GM12872 (cell line): Measurements from ENCODE around the gene SLC13A3.

Source experiments
- CTCF ChIP-seq: IDR thresholded peaks from 3 replicates; pipeline ENCODE4 v1.5.1; 2011; ENCODE audit warnings: low read depth, mild to moderate bottlenecking, low read length, moderate library complexity; ENCODE audit not compliant: insufficient read depth

SLC13A3 gene

DNA sequence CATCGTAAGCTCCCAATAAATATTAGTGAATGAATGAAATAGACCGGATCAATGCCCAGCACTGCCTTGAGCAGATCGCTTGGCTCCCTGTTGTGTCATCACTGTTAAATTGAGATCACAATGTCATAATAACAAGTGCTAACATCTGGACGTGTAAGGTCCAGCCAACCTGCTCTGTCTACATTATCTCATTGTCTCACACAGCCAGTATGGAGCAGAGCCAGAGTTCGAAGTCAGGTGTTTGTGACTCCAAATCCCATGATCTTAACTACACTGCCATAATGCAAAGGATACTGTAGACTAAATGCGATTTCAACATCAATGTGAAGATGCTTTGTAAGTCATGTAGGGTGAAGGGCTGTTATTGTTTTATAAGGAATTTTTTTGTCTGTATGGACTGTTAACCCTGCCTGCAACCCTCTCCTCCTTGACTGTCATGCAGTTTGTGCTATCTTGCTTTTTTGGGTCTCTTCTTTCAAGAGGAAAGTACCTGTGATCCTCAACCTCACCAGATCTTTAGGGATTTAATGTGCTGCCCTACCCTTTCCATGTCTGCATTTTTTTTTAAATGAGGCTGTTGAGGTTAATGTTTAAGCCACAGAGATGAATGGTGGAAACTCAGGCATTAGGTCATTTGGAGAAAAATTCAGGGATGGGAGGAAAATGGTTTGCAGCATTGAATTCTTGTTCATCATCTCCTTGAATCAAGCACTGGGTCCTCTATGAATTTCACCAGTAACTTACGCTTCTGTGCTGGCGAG, 51.9 kb downstream of the SLC13A3 start:
- TF ChIP-seq CTCF: no peak

DNA sequence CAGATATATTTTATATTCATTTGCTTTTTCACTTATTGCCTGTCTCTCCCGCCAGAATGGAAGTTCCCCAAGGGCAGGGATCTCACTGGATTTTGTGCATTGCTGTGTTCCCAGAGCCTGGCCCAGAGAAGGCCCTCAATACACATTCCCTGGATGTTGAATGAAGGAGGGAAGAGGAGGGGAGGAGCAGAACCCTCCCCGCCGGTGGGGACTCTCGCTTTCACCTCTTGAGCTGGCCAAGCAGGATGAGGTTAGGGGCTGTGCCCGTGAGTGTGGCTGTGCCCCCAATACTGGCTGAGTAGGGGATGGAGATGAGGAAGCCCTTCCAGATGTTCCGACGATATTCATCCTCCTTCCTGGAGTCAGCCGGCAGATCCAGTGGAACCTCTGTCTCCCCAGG, 55.3 kb downstream of the SLC13A3 start:
- TF ChIP-seq CTCF: no peak

GRCh38 chr20:46594725-46595124, 56.5 kb downstream of the SLC13A3 start:
- no peak for TF ChIP-seq CTCF

GRCh38 chr20:46592580-46593362, 58.5 kb downstream of the SLC13A3 start:
- TF ChIP-seq CTCF: peak; percentile 53

DNA sequence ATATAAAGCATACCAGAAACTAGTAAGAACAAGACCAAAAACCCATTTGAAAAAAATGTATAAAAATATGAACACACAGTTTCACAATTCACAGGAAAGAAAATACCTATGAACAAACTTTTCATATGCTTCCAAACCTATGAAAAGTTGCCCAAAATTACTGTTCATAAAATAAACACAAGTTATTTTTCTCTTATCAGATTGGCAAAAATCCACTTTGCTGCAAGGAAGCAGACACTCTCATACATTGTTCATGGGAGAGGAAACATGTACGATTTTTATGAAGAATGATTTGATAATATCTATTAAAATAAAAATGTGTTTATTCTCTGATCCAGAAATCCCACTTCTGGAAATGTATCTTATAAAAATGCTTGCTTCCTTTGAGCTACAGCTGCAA, 60.8 kb downstream of the SLC13A3 start:
- TF ChIP-seq CTCF: no peak

GRCh38 chr20:46588532-46589511, 62.4 kb downstream of the SLC13A3 start:
- TF ChIP-seq CTCF: no peak

- no peak for TF ChIP-seq CTCF
Measured at GRCh38 chr20:46587986-46588385, 63.3 kb downstream of the SLC13A3 start.
